ENCODE data around the gene LMO2. TPM values are rescaled to one million over a fixed set of nuclear protein-coding genes. Genes with fewer than 3 reads are reported as not detected.
"Not testable (repeated sequence)": the region's sequence is repeated elsewhere in the genome, so short reads cannot be mapped to it uniquely, and the experiment has no call there.

The LMO2 gene
- polyA plus RNA-seq, 3 donors: 34.9 to 37.9 (median 37.1) TPM

GRCh38 chr11:33829430-33830141 is 62.3 kb downstream of the LMO2 start:
- DNase-seq (ENCODE audit: low read depth in 3 of 3, low spot score in 2 of 3): peak; percentile 52 to 63 (median 55)

GRCh38 chr11:33828604-33829429 is 63.1 kb downstream of the LMO2 start:
- DNase-seq (ENCODE audit: low read depth in 3 of 3, low spot score in 2 of 3): no peak

GRCh38 chr11:33827206-33827605 is 64.7 kb downstream of the LMO2 start:
- DNase-seq (ENCODE audit: low read depth in 3 of 3, low spot score in 2 of 3): no peak

GRCh38 chr11:33825854-33826560 is 65.9 kb downstream of the LMO2 start:
- no peak for DNase-seq (ENCODE audit: low read depth in 3 of 3, low spot score in 2 of 3)

GRCh38 chr11:33822981-33823380 is 68.9 kb downstream of the LMO2 start:
- not testable (repeated sequence) for DNase-seq (ENCODE audit: low read depth in 3 of 3, low spot score in 2 of 3)

GRCh38 chr11:33819278-33820035 is 72.4 kb downstream of the LMO2 start:
- no peak for DNase-seq (ENCODE audit: low read depth in 3 of 3, low spot score in 2 of 3)

Other genes with a start within 250 kb of the LMO2 start
- not detected for gene C11orf91, start 191.2 kb downstream of the LMO2 start, polyA plus RNA-seq (ENCODE audit: insufficient read length in 3 of 3)
- gene CD59, start 155.7 kb downstream of the LMO2 start, polyA plus RNA-seq (ENCODE audit: insufficient read length in 3 of 3): 100 to 1,000 TPM; 288 to 339 (median 306) TPM
- gene FBXO3, start 117.6 kb downstream of the LMO2 start, polyA plus RNA-seq (ENCODE audit: insufficient read length in 3 of 3): 10 to 100 TPM; 62.1 to 71.3 (median 65.1) TPM
- gene CAPRIN1, start 159.7 kb upstream of the LMO2 start, polyA plus RNA-seq (ENCODE audit: insufficient read length in 3 of 3): 100 to 1,000 TPM; 283 to 327 (median 299) TPM
- gene NAT10, start 213.6 kb upstream of the LMO2 start, polyA plus RNA-seq (ENCODE audit: insufficient read length in 3 of 3): 10 to 100 TPM; 49.2 to 52.4 (median 49.5) TPM

Data from right renal cortex interstitium (tissue), 3 donors.